Heart left ventricle (tissue), 13 donors: ENCODE results near the gene BFSP2.

ENCODE experiments used
- CTCF ChIP-seq, 12 donors: fragments of 200-600 bp; sonication (generic) in 4 of 12; IDR thresholded peaks; one replicate each; pipeline versions ENCODE4 v1.5.0 to v1.8.0; 2018 to 2022; ENCODE audit warnings: antibody characterized with exemption in 12 of 12, mild to moderate bottlenecking in 5 of 12
- POLR2A ChIP-seq, 2 donors: fragments of 450-650 bp; IDR thresholded peaks; one replicate each; pipeline ENCODE4 v1.6.1; 2017; ENCODE audit warnings: antibody characterized with exemption in 2 of 2, mild to moderate bottlenecking in 2 of 2, moderate library complexity in 2 of 2
- donor health status: ischemic (EF 13 %, LVEDD 7.1; RV severe dilation, severe dysfunction).
- donor health status: DM: no; HTN: yes; CAD: no.
- donor health status: DM: no; HTN: no; CAD: no.
- donor health status: ischemic (EF 25% LVEDD 6.9; RV normal size, moderate dysfunction).
- donor health status: ischemic (EF 25% LVEDD 5.7; RV mildly dilated, moderate dysfunction).
- donor health status: ischemic (EF 35%, LVEDD 5.7; RV mildly dilated, moderate dysfunction).
- donor health status: nonischemic (EF 11% LVEDD 7.7; RV severe dilation, severe dysfunction).
- donor health status: DM: yes; HTN: yes; CAD: no.
- donor health status: PGD.
- donor health status: ischemic (EF 29% LVEDD 5.4; RV normal size, mild dysfunction).
- donor health status: nonischemic (EF 23%, LVEDD 6.1; RV moderate dilation, normal function).

- TF ChIP-seq CTCF (IDR thresholded peaks at IDR 0.05): no peak
- TF ChIP-seq POLR2A (IDR thresholded peaks at IDR 0.05): no peak
Measured at GRCh38 chr3:133487204-133487603, 87.3 kb downstream of the BFSP2 start.
